Activated T-helper 1 cell treated with anti-CD3 and anti-CD28 coated beads, Interleukin-12 subunit alpha, Interleukin-12 subunit beta, Interleukin-2, Interleukin-4 antibody, amounts not matched to agents 30 ng/mL and 10 ng/mL and 1 ng/mL, durations not matched to agents 14 hours and 24 hours and 36 hours (primary cell): Measurements from ENCODE around the gene SEPTIN11. TPM values are rescaled to one million over a fixed set of nuclear protein-coding genes. Genes with fewer than 3 reads are reported as not detected.
"Not testable (repeated sequence)": the region's sequence is repeated elsewhere in the genome, so short reads cannot be mapped to it uniquely, and the experiment has no call there.

Experiments
- DNase-seq: peaks from one replicate; pipeline ENCODE4 v3.0.0; 2021; ENCODE audit warnings: low spot score
- H3K27ac Mint-ChIP-seq: one replicate; pipeline ENCODE4 v1.8.0; 2021; ENCODE audit warnings: mild to moderate bottlenecking, mixed read lengths
- H3K27me3 Mint-ChIP-seq: one replicate; pipeline ENCODE4 v1.8.0; 2022; ENCODE audit warnings: mild to moderate bottlenecking, moderate library complexity, mixed read lengths; ENCODE audit not compliant: insufficient read depth
- H3K36me3 Mint-ChIP-seq: one replicate; pipeline ENCODE4 v1.8.0; 2021; ENCODE audit warnings: low read depth, mixed read lengths
- H3K4me1 Mint-ChIP-seq: one replicate; pipeline ENCODE4 v1.8.0; 2021; ENCODE audit warnings: low read depth, mixed read lengths
- H3K4me3 Mint-ChIP-seq: one replicate; pipeline ENCODE4 v1.8.0; 2021; ENCODE audit warnings: mild to moderate bottlenecking, moderate library complexity, mixed read lengths
- H3K9me3 Mint-ChIP-seq: one replicate; pipeline ENCODE4 v1.8.0; 2021; ENCODE audit warnings: mixed read lengths
- intact Hi-C: fragments of 100-400 bp; cut with micrococcal nuclease; formaldehyde crosslinking; loops from one replicate; pipeline ENCODE4 v1.15.1; 2024
- total RNA-seq: library from RNA; stranded (reverse); gene quantifications from 2 replicates; pipeline ENCODE4 v1.2.3, GENCODE V29; 2022

Gene SEPTIN11
- total RNA-seq, 1 donor from 2014 or later = 23.6 TPM

GRCh38 chr4:76955182-76955581, 5.6 kb downstream of the SEPTIN11 start:
- no peak for DNase-seq
- H3K9me3 Mint-ChIP-seq = no peaks in the 10 kb centered on the region
- H3K4me3 Mint-ChIP-seq = no peak overlapping the region
- H3K27ac Mint-ChIP-seq = no peak overlapping the region
- H3K36me3 Mint-ChIP-seq = peaks cover 4% of the 10 kb centered on the region
- H3K27me3 Mint-ChIP-seq = peaks cover 73% of the 10 kb centered on the region
- intact Hi-C loops = loop anchor here (10.0 kb wide), 1 partner anchor 270 kb away; no protein-coding TSS in a partner anchor
- peaks cover 18% of the 10 kb centered on the region for H3K4me1 Mint-ChIP-seq

GRCh38 chr4:76957004-76957738, 7.6 kb downstream of the SEPTIN11 start:
- peaks cover 66% of the 10 kb centered on the region for H3K27me3 Mint-ChIP-seq

GRCh38 chr4:76958891-76959290, 9.3 kb downstream of the SEPTIN11 start:
- Mint-ChIP-seq H3K4me3 (no peak overlapping the region), H3K27me3 (peaks cover 56% of the 10 kb centered on the region), H3K9me3 (no peaks in the 10 kb centered on the region), H3K36me3 (no peaks in the 10 kb centered on the region), H3K27ac (no peak overlapping the region), H3K4me1 (peaks cover 18% of the 10 kb centered on the region)
- intact Hi-C loops = loop anchor here (10.0 kb wide), 1 partner anchor 274 kb away; no protein-coding TSS in a partner anchor
- no peak for DNase-seq

More at GRCh38 chr4:76957004-76957738, 7.6 kb downstream of the SEPTIN11 start:
- intact Hi-C loops = loop anchor here (10.0 kb wide), 1 partner anchor 272 kb away; no protein-coding TSS in a partner anchor
- Mint-ChIP-seq H3K27ac (no peak overlapping the region), H3K4me1 (peaks cover 18% of the 10 kb centered on the region), H3K4me3 (no peak overlapping the region), H3K9me3 (no peaks in the 10 kb centered on the region), H3K36me3 (peaks cover 4% of the 10 kb centered on the region)
- DNase-seq = no peak

- Mint-ChIP-seq H3K4me3 (no peak overlapping the region), H3K27ac (no peak overlapping the region), H3K36me3 (peaks cover 4% of the 10 kb centered on the region), H3K9me3 (peaks cover 6% of the 10 kb centered on the region), H3K27me3 (peaks cover 50% of the 10 kb centered on the region), H3K4me1 (peaks cover 18% of the 10 kb centered on the region)
- intact Hi-C loops = loop anchor here (1.0 kb wide), 6 partner anchors 11 to 654 kb away; partner anchors contain the start of genes SEPTIN11 and STBD1
- no peak for DNase-seq
Observed at GRCh38 chr4:76960014-76960413, 10.5 kb downstream of the SEPTIN11 start.

GRCh38 chr4:76962406-76963130, 13.0 kb downstream of the SEPTIN11 start:
- Mint-ChIP-seq H3K4me3 (no peak overlapping the region), H3K9me3 (peaks cover 6% of the 10 kb centered on the region), H3K36me3 (peaks cover 4% of the 10 kb centered on the region), H3K27me3 (peaks cover 36% of the 10 kb centered on the region), H3K4me1 (peaks cover 18% of the 10 kb centered on the region), H3K27ac (no peak overlapping the region)
- intact Hi-C loops = no loop called here
- DNase-seq = no peak

GRCh38 chr4:76963131-76963750, 13.7 kb downstream of the SEPTIN11 start:
- H3K27me3 Mint-ChIP-seq = peaks cover 31% of the 10 kb centered on the region
- no peak overlapping the region for H3K4me3 Mint-ChIP-seq
- peaks cover 18% of the 10 kb centered on the region for H3K4me1 Mint-ChIP-seq
- peaks cover 4% of the 10 kb centered on the region for H3K36me3 Mint-ChIP-seq
- no peak overlapping the region for H3K27ac Mint-ChIP-seq
- H3K9me3 Mint-ChIP-seq = peaks cover 10% of the 10 kb centered on the region
- no peak for DNase-seq
- intact Hi-C loops = no loop called here

- H3K4me3 Mint-ChIP-seq = not testable (repeated sequence)
Observed at GRCh38 chr4:76963927-76964326, 14.4 kb downstream of the SEPTIN11 start.

GRCh38 chr4:76964769-76965168, 15.2 kb downstream of the SEPTIN11 start:
- Mint-ChIP-seq H3K4me1 (peaks cover 12% of the 10 kb centered on the region), H3K27ac (no peak overlapping the region), H3K36me3 (peaks cover 4% of the 10 kb centered on the region), H3K4me3 (no peak overlapping the region), H3K9me3 (peaks cover 10% of the 10 kb centered on the region), H3K27me3 (peaks cover 27% of the 10 kb centered on the region)
- no peak for DNase-seq
- intact Hi-C loops = no loop called here

More at GRCh38 chr4:76963927-76964326, 14.4 kb downstream of the SEPTIN11 start:
- H3K27ac Mint-ChIP-seq, H3K36me3 Mint-ChIP-seq, DNase-seq, intact Hi-C loops: not testable (repeated sequence)
- peaks cover 10% of the 10 kb centered on the region for H3K9me3 Mint-ChIP-seq
- peaks cover 18% of the 10 kb centered on the region for H3K4me1 Mint-ChIP-seq
- peaks cover 31% of the 10 kb centered on the region for H3K27me3 Mint-ChIP-seq

- no peaks in the 10 kb centered on the region for H3K4me1 Mint-ChIP-seq
- H3K4me3 Mint-ChIP-seq = no peak overlapping the region
- no peak overlapping the region for H3K27ac Mint-ChIP-seq
- DNase-seq = no peak
- intact Hi-C loops = no loop called here
- peaks cover 17% of the 10 kb centered on the region for H3K27me3 Mint-ChIP-seq
- H3K36me3 Mint-ChIP-seq = peaks cover 4% of the 10 kb centered on the region
- peaks cover 10% of the 10 kb centered on the region for H3K9me3 Mint-ChIP-seq
Observed at GRCh38 chr4:76965866-76966579, 16.5 kb downstream of the SEPTIN11 start.

- Mint-ChIP-seq H3K27me3 (peaks cover 12% of the 10 kb centered on the region), H3K36me3 (peaks cover 4% of the 10 kb centered on the region), H3K4me3 (no peak overlapping the region), H3K27ac (no peak overlapping the region), H3K9me3 (peaks cover 10% of the 10 kb centered on the region), H3K4me1 (no peaks in the 10 kb centered on the region)
- intact Hi-C loops = no loop called here
- no peak for DNase-seq
Observed at GRCh38 chr4:76968937-76969336, 19.4 kb downstream of the SEPTIN11 start.

GRCh38 chr4:76969495-76969894, 19.9 kb downstream of the SEPTIN11 start:
- Mint-ChIP-seq H3K9me3 (peaks cover 5% of the 10 kb centered on the region), H3K36me3 (no peaks in the 10 kb centered on the region)

GRCh38 chr4:76969941-76970529, 20.5 kb downstream of the SEPTIN11 start:
- H3K9me3 Mint-ChIP-seq = peaks cover 4% of the 10 kb centered on the region
- H3K27me3 Mint-ChIP-seq = peaks cover 9% of the 10 kb centered on the region
- no peak overlapping the region for H3K27ac Mint-ChIP-seq
- no peaks in the 10 kb centered on the region for H3K36me3 Mint-ChIP-seq
- no peak overlapping the region for H3K4me3 Mint-ChIP-seq
- no peaks in the 10 kb centered on the region for H3K4me1 Mint-ChIP-seq
- intact Hi-C loops = no loop called here
- DNase-seq = no peak

More at GRCh38 chr4:76969495-76969894, 19.9 kb downstream of the SEPTIN11 start:
- DNase-seq = no peak
- Mint-ChIP-seq H3K27me3 (peaks cover 9% of the 10 kb centered on the region), H3K4me3 (no peak overlapping the region), H3K27ac (no peak overlapping the region), H3K4me1 (no peaks in the 10 kb centered on the region)
- intact Hi-C loops = no loop called here
